HepG2 (cell line): Measurements from ENCODE around the gene ARHGAP15. TPM values are rescaled to one million over a fixed set of nuclear protein-coding genes. Genes with fewer than 3 reads are reported as not detected.

Experiments used
- CBX2 ChIP-seq, 2 experiments: fragments of 200-600 bp in 1 of 2; sonication (generic); formaldehyde crosslinking in 1 of 2; IDR thresholded peaks; 2 replicates each; pipeline versions ENCODE4 v1.7.0 to v1.8.1; 2018 to 2022; ENCODE audit warnings: low read depth in 2 of 2, low read length in 1 of 2, mild to moderate bottlenecking in 1 of 2, missing genetic modification reagents in 1 of 2
- IKZF4 ChIP-seq: sonication (generic); formaldehyde crosslinking; IDR thresholded peaks from 2 replicates; pipeline ENCODE4 v1.5.1; 2020; ENCODE audit warnings: borderline replicate concordance, mild to moderate bottlenecking, low read depth, missing genetic modification reagents; ENCODE audit errors: not compliant biosample characterization
- MIER2 ChIP-seq: IDR thresholded peaks from 2 replicates; pipeline ENCODE4 v1.6.1; 2016; ENCODE audit warnings: missing biosample characterization, missing genetic modification reagents
- SCMH1 ChIP-seq: sonication (generic); formaldehyde crosslinking; IDR thresholded peaks from 2 replicates; pipeline ENCODE4 v1.9.0; 2021; ENCODE audit warnings: missing genetic modification reagents, mild to moderate bottlenecking, borderline replicate concordance
- SMAD3 ChIP-seq: sonication (generic); formaldehyde crosslinking; IDR thresholded peaks from 2 replicates; pipeline ENCODE4 v1.4.0; 2020; ENCODE audit warnings: missing genetic modification reagents
- ZNF75D ChIP-seq: sonication (generic); formaldehyde crosslinking; IDR thresholded peaks from 2 replicates; pipeline ENCODE4 v1.8.1; 2023; ENCODE audit warnings: missing genetic modification reagents, mild to moderate bottlenecking, borderline replicate concordance
- ZSCAN25 ChIP-seq: sonication (generic); formaldehyde crosslinking; IDR thresholded peaks from 2 replicates; pipeline ENCODE4 v1.8.0; 2022; ENCODE audit warnings: mild to moderate bottlenecking, missing genetic modification reagents
- polyA plus RNA-seq, 8 experiments: library from polyadenylated mRNA; depleted of rRNA in 3 of 8; stranded (reverse) in 7 of 8; unstranded in 1 of 8; fragments of >200 nt; fragmentation: Illumina TruSeq in 4 of 8; extraction: Trizol in 4 of 8; gene quantifications; 2 replicates each; pipeline versions ENCODE4 v1.2.1 to v1.2.3, GENCODE V29; 2011 to 2016; ENCODE audit warnings: low read depth in 4 of 8, missing spikeins in 1 of 8, mixed read lengths in 1 of 8; ENCODE audit not compliant: insufficient read depth in 1 of 8
- total RNA-seq, 5 experiments: library from RNA; depleted of rRNA; stranded (reverse); fragments of >200 nt; fragmentation: Illumina TruSeq; extraction: Trizol; gene quantifications; 2 replicates each; pipeline ENCODE4 v1.2.3, GENCODE V29; 2016; ENCODE audit warnings: low read depth in 1 of 5
- TF ChIP-seq, protein P1 (sequence below): sonication (generic); formaldehyde crosslinking; IDR thresholded peaks from 2 replicates; pipeline ENCODE4 v1.4.0; 2020; ENCODE audit warnings: missing genetic modification reagents, mild to moderate bottlenecking, borderline replicate concordance
- TF ChIP-seq, protein P2 (sequence below): sonication (generic); formaldehyde crosslinking; IDR thresholded peaks from 2 replicates; pipeline ENCODE4 v1.5.0; 2020; ENCODE audit warnings: missing genetic modification reagents, mild to moderate bottlenecking, borderline replicate concordance

The ARHGAP15 gene
- total and polyA plus RNA-seq, 2 of the 13 experiments (the other 11 are each of a cell fraction or from before 2014, with no cell fraction given), result 0.04 TPM; not detected in 1

DNA sequence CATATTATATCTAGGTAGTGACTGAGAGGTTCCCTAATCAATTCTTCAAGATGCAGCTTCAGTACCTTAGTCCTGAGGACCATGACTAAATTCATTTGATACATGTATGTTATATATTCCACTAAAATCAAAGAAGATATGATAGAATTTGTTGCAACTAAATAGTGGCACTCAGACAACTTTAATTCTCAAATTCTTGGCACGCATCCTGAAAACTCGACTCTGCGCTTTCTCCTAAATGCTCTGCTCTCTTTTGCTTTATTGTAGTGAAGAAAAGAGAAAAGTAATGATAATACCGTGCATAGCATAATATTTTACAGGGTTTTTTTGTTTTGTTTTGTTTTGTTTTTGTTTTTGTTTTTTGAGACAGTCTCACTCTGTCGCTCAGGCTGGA lies 475.3 kb downstream of the ARHGAP15 start (continued):
- no peak for TF ChIP-seq IKZF4
- TF ChIP-seq, protein P1, sequence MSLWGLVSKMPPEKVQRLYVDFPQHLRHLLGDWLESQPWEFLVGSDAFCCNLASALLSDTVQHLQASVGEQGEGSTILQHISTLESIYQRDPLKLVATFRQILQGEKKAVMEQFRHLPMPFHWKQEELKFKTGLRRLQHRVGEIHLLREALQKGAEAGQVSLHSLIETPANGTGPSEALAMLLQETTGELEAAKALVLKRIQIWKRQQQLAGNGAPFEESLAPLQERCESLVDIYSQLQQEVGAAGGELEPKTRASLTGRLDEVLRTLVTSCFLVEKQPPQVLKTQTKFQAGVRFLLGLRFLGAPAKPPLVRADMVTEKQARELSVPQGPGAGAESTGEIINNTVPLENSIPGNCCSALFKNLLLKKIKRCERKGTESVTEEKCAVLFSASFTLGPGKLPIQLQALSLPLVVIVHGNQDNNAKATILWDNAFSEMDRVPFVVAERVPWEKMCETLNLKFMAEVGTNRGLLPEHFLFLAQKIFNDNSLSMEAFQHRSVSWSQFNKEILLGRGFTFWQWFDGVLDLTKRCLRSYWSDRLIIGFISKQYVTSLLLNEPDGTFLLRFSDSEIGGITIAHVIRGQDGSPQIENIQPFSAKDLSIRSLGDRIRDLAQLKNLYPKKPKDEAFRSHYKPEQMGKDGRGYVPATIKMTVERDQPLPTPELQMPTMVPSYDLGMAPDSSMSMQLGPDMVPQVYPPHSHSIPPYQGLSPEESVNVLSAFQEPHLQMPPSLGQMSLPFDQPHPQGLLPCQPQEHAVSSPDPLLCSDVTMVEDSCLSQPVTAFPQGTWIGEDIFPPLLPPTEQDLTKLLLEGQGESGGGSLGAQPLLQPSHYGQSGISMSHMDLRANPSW (CRISPR knock-in tag), result no peak
- TF ChIP-seq ZSCAN25 (CRISPR knock-in tag), result no peak
- TF ChIP-seq MIER2, result no peak
- TF ChIP-seq, protein P2, sequence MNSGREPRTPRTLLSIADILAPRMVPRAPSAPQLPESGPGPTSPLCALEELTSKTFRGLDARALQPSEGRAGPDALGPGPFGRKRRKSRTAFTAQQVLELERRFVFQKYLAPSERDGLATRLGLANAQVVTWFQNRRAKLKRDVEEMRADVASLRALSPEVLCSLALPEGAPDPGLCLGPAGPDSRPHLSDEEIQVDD (CRISPR knock-in tag), result no peak
- TF ChIP-seq SCMH1 (CRISPR knock-in tag), result no peak
- no peak for TF ChIP-seq SMAD3 (CRISPR knock-in tag)
- no peak for TF ChIP-seq ZNF75D
- TF ChIP-seq CBX2 (IDR thresholded peaks at IDR 0.05; ENCODE audit: low read depth, low read length), result no peak
- TF ChIP-seq CBX2 (CRISPR knock-in tag; IDR thresholded peaks at IDR 0.05; ENCODE audit: low read depth), result no peak
